Endothelial cell (in vitro differentiated cells): ENCODE data around the gene CHMP6. TPM values are rescaled to one million over a fixed set of nuclear protein-coding genes. Genes with fewer than 3 reads are reported as not detected.

Experiments
- DNase-seq: peaks from one replicate; pipeline ENCODE4 v3.0.0; 2021; ENCODE audit warnings: low spot score
- H3K27ac Mint-ChIP-seq: one replicate; pipeline ENCODE4 v1.8.0; 2021; ENCODE audit warnings: mixed read lengths, inconsistent platforms; ENCODE audit not compliant: unreplicated experiment
- H3K27me3 Mint-ChIP-seq: one replicate; pipeline ENCODE4 v1.8.0; 2021; ENCODE audit warnings: mild to moderate bottlenecking, moderate library complexity, mixed read lengths, inconsistent platforms; ENCODE audit not compliant: unreplicated experiment
- H3K36me3 Mint-ChIP-seq: one replicate; pipeline ENCODE4 v1.8.0; 2021; ENCODE audit warnings: mild to moderate bottlenecking, low read depth, mixed read lengths, inconsistent platforms; ENCODE audit not compliant: unreplicated experiment
- H3K4me1 Mint-ChIP-seq: one replicate; pipeline ENCODE4 v1.8.0; 2021; ENCODE audit warnings: mild to moderate bottlenecking, mixed read lengths, inconsistent platforms; ENCODE audit not compliant: unreplicated experiment
- H3K4me3 Mint-ChIP-seq: one replicate; pipeline ENCODE4 v1.8.0; 2021; ENCODE audit warnings: mild to moderate bottlenecking, mixed read lengths, inconsistent platforms; ENCODE audit not compliant: unreplicated experiment
- H3K9me3 Mint-ChIP-seq: one replicate; pipeline ENCODE4 v1.8.0; 2021; ENCODE audit warnings: mixed read lengths, inconsistent platforms; ENCODE audit not compliant: unreplicated experiment
- CTCF ChIP-seq: fragments of 200-600 bp; sonication (generic); IDR thresholded peaks from one replicate; pipeline ENCODE4 v1.5.0; 2021; ENCODE audit warnings: antibody characterized with exemption; ENCODE audit not compliant: unreplicated experiment
- total RNA-seq: library from RNA; stranded (reverse); fragmentation: NEBNext Ultra II Directional; extraction: Animal tissue kit (Norgen Biotek cat#: 25700); gene quantifications from one replicate; pipeline ENCODE4 v1.2.1, GENCODE V29; 2021; ENCODE audit not compliant: unreplicated experiment

The CHMP6 gene
- total RNA-seq, 1 donor from 2014 or later, result 34.3 TPM

- Mint-ChIP-seq H3K4me1 (peaks cover 6% of the 10 kb centered on the region), H3K4me3 (no peak overlapping the region), H3K27me3 (peaks cover 24% of the 10 kb centered on the region), H3K36me3 (peaks cover 17% of the 10 kb centered on the region), H3K27ac (no peak overlapping the region), H3K9me3 (no peaks in the 10 kb centered on the region)
- no peak for DNase-seq
- TF ChIP-seq CTCF, result no peak
Observed at GRCh38 chr17:81000631-81001357, 9.2 kb downstream of the CHMP6 start.

GRCh38 chr17:81002013-81002384, 10.4 kb downstream of the CHMP6 start:
- Mint-ChIP-seq H3K27ac (no peak overlapping the region), H3K9me3 (no peaks in the 10 kb centered on the region), H3K4me3 (no peak overlapping the region), H3K4me1 (peaks cover 6% of the 10 kb centered on the region), H3K36me3 (peaks cover 9% of the 10 kb centered on the region), H3K27me3 (peaks cover 20% of the 10 kb centered on the region)
- TF ChIP-seq CTCF, result no peak
- no peak for DNase-seq

- no peak for TF ChIP-seq CTCF
- H3K36me3 Mint-ChIP-seq, result peaks cover 9% of the 10 kb centered on the region
- no peak overlapping the region for H3K4me3 Mint-ChIP-seq
- no peak overlapping the region for H3K27ac Mint-ChIP-seq
- peaks cover 20% of the 10 kb centered on the region for H3K27me3 Mint-ChIP-seq
- peaks cover 6% of the 10 kb centered on the region for H3K4me1 Mint-ChIP-seq
- no peaks in the 10 kb centered on the region for H3K9me3 Mint-ChIP-seq
- DNase-seq, result no peak
Observed at GRCh38 chr17:81002409-81003361, 11.0 kb downstream of the CHMP6 start.

GRCh38 chr17:81003711-81004475, 12.3 kb downstream of the CHMP6 start:
- no peak for TF ChIP-seq CTCF
- Mint-ChIP-seq H3K27ac (no peak overlapping the region), H3K4me1 (peaks cover 6% of the 10 kb centered on the region), H3K4me3 (no peak overlapping the region), H3K9me3 (no peaks in the 10 kb centered on the region), H3K36me3 (peaks cover 5% of the 10 kb centered on the region), H3K27me3 (peaks cover 20% of the 10 kb centered on the region)
- DNase-seq, result no peak
